GM18868 (cell line): ENCODE measurements around the gene H6PD.

Experiments used
- ATAC-seq: cut with Tn5 transposase; IDR thresholded peaks from one replicate; pipeline ENCODE4 v1.9.1; 2021; ENCODE audit warnings: mild to moderate bottlenecking, moderate library complexity; ENCODE audit not compliant: unreplicated experiment

The H6PD gene

DNA sequence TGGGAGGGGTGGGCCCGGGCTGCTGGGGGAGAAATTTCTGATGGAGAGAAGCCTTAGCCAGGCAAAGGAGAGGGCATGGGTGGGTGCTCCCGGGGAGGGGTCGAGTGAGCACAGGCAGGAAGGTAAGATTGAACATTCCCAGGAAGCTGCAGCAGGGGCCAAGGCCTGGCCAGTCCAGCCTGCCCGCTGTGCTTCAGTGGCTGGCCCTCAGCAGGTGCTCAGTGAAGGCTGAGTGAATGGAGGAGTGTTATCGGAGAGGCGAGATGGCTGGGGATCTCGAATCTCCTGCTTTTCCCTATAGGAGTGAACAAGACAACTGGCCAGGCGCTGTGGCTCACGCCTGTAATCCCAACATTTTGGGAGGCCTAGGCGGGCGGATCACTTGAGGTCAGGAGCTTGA, 79.0 kb downstream of the H6PD start:
- no peak for ATAC-seq

DNA sequence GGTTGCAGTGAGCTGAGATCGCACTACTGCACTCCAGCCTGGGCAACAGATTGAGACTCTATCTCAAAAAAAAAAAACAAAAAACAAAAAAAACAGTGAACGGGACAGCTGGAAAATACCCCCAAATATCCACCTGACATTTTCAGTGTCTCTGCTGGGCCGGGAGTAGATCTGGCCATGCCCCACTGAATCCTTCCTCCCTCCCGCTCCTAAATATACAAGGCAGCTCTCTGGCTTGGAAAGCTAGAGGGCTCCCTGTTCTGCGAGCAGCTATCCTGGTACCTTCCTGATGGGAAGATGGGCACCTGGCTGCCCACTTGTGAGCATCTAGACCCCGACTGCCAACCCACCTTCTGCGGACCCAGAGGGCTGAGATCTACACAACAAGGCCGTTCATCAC, 79.5 kb downstream of the H6PD start:
- ATAC-seq: no peak

DNA sequence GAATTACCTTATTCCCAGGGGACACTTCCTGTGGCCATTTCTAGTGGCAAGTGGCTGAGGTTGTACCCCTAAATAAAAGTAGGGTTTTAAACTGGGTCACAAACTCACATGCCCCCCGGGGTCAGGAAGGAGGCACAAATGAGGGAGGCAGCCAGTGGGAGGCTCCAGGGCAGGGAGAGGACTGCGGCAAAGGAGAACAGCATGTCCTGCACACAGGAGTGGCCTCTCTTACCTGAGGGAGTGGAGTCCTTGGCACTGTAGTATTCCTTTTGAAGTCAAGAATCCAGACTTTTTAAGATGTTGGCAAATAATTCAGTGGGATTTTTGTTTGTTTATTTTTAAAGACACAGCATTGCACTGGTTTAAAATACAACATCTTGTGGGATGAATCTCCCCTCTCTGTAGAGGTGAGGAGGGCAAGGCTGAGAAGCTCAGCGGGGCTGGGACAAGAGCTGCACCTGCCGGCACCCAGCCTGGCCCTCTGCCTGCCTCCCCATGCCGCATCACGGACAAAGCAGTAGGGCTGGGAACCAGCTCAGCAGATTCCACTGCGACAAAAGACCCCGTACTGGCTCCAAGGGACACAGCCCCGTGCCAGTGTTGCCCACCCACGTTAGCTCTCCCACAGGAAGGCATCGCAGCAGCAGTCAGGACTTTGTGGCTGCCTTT, 80.3 kb downstream of the H6PD start:
- ATAC-seq: no peak

DNA sequence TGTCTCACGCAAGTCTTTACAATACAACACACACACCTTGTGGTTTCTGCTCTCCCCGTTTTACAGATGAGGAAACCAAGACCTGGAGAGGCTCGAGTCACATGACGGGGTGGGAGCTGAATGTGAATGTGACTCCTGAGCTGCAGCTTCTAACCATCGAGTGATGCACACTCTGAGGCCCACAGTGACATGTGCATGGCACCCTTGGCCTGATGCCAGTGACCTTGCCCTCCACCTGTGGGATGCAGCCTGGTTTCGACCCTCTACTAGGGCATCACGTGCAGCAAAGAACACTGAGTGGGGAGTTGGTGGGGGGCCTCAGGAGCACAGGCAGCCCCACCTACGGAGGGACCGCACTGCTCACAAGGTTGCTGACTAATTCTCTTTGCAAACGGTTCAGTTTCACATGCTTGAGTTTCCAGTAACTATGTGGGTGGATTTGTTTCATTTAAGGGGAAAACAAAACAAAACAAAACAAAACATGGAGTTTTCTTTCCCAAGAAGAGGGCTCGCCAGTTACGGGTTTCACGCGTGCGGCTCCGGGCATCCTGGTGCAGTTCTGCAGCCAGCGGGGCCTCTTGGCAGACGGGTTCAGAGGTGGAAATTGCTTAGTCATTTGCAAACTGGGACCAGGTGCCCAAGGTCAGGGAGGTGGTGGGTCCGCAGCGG, 81.0 kb downstream of the H6PD start:
- no peak for ATAC-seq

- ATAC-seq: no peak
Measured at GRCh38 chr1:9316080-9316444, 81.5 kb downstream of the H6PD start.

DNA sequence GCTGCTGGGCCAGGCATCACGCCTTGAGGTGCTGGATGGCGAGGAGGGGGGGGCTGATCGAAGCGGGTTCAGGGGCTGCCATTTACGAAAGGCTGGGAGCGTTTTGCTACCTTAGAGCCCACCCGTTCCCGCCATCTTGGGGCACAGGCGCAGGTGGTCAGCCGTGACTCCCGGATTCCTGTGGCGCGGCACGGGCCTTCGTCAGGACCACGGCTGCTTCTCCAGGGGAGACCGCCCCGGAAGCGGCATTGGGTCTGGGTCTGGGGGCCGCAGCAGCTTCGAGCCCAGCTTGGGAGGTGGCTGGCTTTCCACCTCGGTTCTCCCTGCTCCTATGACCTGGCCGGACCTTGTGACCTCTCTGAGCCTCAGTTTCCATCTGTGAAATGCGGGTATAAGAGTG, 81.9 kb downstream of the H6PD start:
- ATAC-seq: no peak

- no peak for ATAC-seq
Measured at GRCh38 chr1:9317072-9317471, 82.5 kb downstream of the H6PD start.

GRCh38 chr1:9317591-9318417, 83.2 kb downstream of the H6PD start:
- no peak for ATAC-seq

- no peak for ATAC-seq
Measured at GRCh38 chr1:9319208-9319788, 84.7 kb downstream of the H6PD start.

- no peak for ATAC-seq
Measured at GRCh38 chr1:9319789-9320519, 85.4 kb downstream of the H6PD start.
